B cell (primary cell): ENCODE results near the gene HIPK2. TPM values are rescaled to one million over a fixed set of nuclear protein-coding genes. Genes with fewer than 3 reads are reported as not detected.

Experiments used
- ATAC-seq: fragments of 200-7000 bp; cut with Tn5 transposase; one replicate; pipeline ENCODE4 v1.10.0; 2021; ENCODE audit warnings: low read depth, mild to moderate bottlenecking, moderate number of reproducible peaks, moderate library complexity
- CTCF ChIA-PET: fragments of 350-600 bp; sonication (Branson Sonifier 250); formaldehyde crosslinking; loops from one replicate; lab custom pipeline; 2021; ENCODE audit warnings: antibody characterized with exemption, inconsistent platforms; lab: Charles Lee
- POLR2A ChIA-PET: fragments of 350-600 bp; sonication (Branson Sonifier 250); formaldehyde crosslinking; loops from one replicate; lab custom pipeline; 2021; ENCODE audit warnings: antibody characterized with exemption; lab: Charles Lee
- DNase-seq: peaks from one replicate; pipeline ENCODE4 v3.0.0; 2013
- H2AFZ ChIP-seq: 2 replicates; pipeline ENCODE4 v1.6.1; 2012; ENCODE audit warnings: mild to moderate bottlenecking, low read depth, low read length; ENCODE audit not compliant: insufficient read depth, poor library complexity, severe bottlenecking
- H3K27ac ChIP-seq, 2 donors: 1 replicate in 1 of 2; 2 replicates in 1 of 2; pipeline ENCODE4 v1.5.1; 2012 to 2013; ENCODE audit warnings: low read length in 2 of 2, mild to moderate bottlenecking in 2 of 2, moderate library complexity in 1 of 2
- H3K27me3 ChIP-seq, 4 experiments: fragments of 200-600 bp in 1 of 4; sonication (generic) in 1 of 4; replicated peaks in 1 of 4; 1 replicate in 2 of 4; 2 replicates in 2 of 4; pipeline versions ENCODE4 v1.6.1 to v1.7.0; 2013 to 2016; ENCODE audit warnings: low read length in 3 of 4, mild to moderate bottlenecking in 2 of 4, mixed read lengths in 1 of 4, moderate library complexity in 1 of 4; ENCODE audit not compliant: insufficient read depth in 4 of 4, control insufficient read depth in 3 of 4; ENCODE audit errors: control extremely low read depth in 1 of 4
- H3K36me3 ChIP-seq, 2 experiments: replicated peaks in 1 of 2; 1 replicate in 1 of 2; 2 replicates in 1 of 2; pipeline versions ENCODE4 v1.6.1 to v1.7.1; 2013; ENCODE audit warnings: low read length in 1 of 2; ENCODE audit not compliant: insufficient read depth in 2 of 2, control insufficient read depth in 1 of 2; ENCODE audit errors: control extremely low read depth in 1 of 2, extremely low read depth in 1 of 2
- H3K4me1 ChIP-seq, 2 donors: fragments of 200-600 bp in 1 of 2; sonication (generic) in 1 of 2; 1 replicate in 1 of 2; 2 replicates in 1 of 2; pipeline versions ENCODE4 v1.5.1 to v1.6.1; 2013 to 2017; ENCODE audit warnings: low read length in 2 of 2; ENCODE audit not compliant: control insufficient read depth in 2 of 2, insufficient read depth in 2 of 2
- H3K4me2 ChIP-seq: replicated peaks from 2 replicates; pipeline ENCODE3; 2012; ENCODE audit warnings: mild to moderate bottlenecking, low read depth, low read length; ENCODE audit not compliant: poor library complexity, severe bottlenecking
- H3K4me3 ChIP-seq, 5 experiments: fragments of 200-600 bp in 1 of 5; sonication (generic) in 1 of 5; 1 replicate in 3 of 5; 2 replicates in 2 of 5; pipeline versions ENCODE4 v1.5.1 to v1.7.0; 2011 to 2016; ENCODE audit warnings: low read length in 4 of 5, mild to moderate bottlenecking in 4 of 5, low read depth in 2 of 5, control low read depth in 1 of 5, moderate library complexity in 1 of 5; ENCODE audit not compliant: insufficient read depth in 1 of 5; ENCODE audit errors: control extremely low read depth in 1 of 5, extremely low read depth in 1 of 5
- H3K79me2 ChIP-seq: fragments of 200-600 bp; sonication (generic); one replicate; pipeline ENCODE4 v1.6.0; 2016; ENCODE audit warnings: low read length; ENCODE audit not compliant: control insufficient read depth, insufficient read depth
- H3K9ac ChIP-seq: fragments of 200-600 bp; sonication (generic); 2 replicates; pipeline ENCODE4 v1.6.1; 2017; ENCODE audit warnings: mild to moderate bottlenecking, low read length, moderate library complexity
- H3K9me3 ChIP-seq, 3 donors: one replicate each; pipeline versions ENCODE4 v1.6.1 to v1.7.1; 2013; ENCODE audit warnings: low read length in 2 of 3; ENCODE audit not compliant: control insufficient read depth in 2 of 3, insufficient read depth in 1 of 3; ENCODE audit errors: control extremely low read depth in 1 of 3
- H4K20me1 ChIP-seq: 2 replicates; pipeline ENCODE4 v1.6.0; 2012; ENCODE audit warnings: mild to moderate bottlenecking, low read length; ENCODE audit not compliant: insufficient read depth, control insufficient read depth, poor library complexity, severe bottlenecking
- H3K27ac Mint-ChIP-seq: one replicate; pipeline ENCODE4 v1.8.0; 2021; ENCODE audit warnings: mixed read lengths
- H3K27me3 Mint-ChIP-seq: one replicate; pipeline ENCODE4 v1.8.0; 2021; ENCODE audit warnings: mixed read lengths
- H3K4me1 Mint-ChIP-seq: one replicate; pipeline ENCODE4 v1.8.0; 2021; ENCODE audit warnings: mixed read lengths
- H3K4me3 Mint-ChIP-seq: one replicate; pipeline ENCODE4 v1.8.0; 2021; ENCODE audit warnings: mixed read lengths
- H3K9me3 Mint-ChIP-seq: one replicate; pipeline ENCODE4 v1.8.0; 2022; ENCODE audit warnings: mixed read lengths; ENCODE audit not compliant: insufficient read depth
- EZH2 ChIP-seq: IDR thresholded peaks from 2 replicates; pipeline ENCODE4 v1.6.1; 2012; ENCODE audit warnings: borderline replicate concordance, low read depth, mild to moderate bottlenecking, moderate library complexity, low read length; ENCODE audit not compliant: insufficient read depth, poor library complexity, severe bottlenecking
- WGBS: methylation state at CpG from one replicate; pipeline ENCODE4 v1.1.5; 2013; ENCODE audit warnings: missing lambda C conversion rate; ENCODE audit not compliant: insufficient coverage; 5-methylcytosine and 5-hydroxymethylcytosine counted together
- intact Hi-C: fragments of 100-400 bp; cut with micrococcal nuclease; formaldehyde crosslinking; loops from one replicate; pipeline ENCODE4 v1.10.0; 2022
- polyA plus RNA-seq: library from polyadenylated mRNA; depleted of rRNA; stranded (reverse); fragments of >200 nt; gene quantifications from 2 replicates; pipeline ENCODE4 v1.2.3, GENCODE V29; 2012
- total RNA-seq, 2 donors: library from RNA; stranded (reverse); fragments of 120-200 nt in 1 of 2; gene quantifications; 1 replicate in 1 of 2; 2 replicates in 1 of 2; pipeline versions ENCODE4 v1.2.3 to v1.2.4, GENCODE V29; 2013 to 2022
- TF ChIP-seq, protein P1 (sequence below): fragments of 200-600 bp; IDR thresholded peaks from one replicate; pipeline ENCODE4 v1.8.0; 2022; ENCODE audit warnings: antibody characterized with exemption, mild to moderate bottlenecking

HIPK2 gene
- total and polyA plus RNA-seq, 2 donors (not counting 1 experiment from before 2014, with no cell fraction given), result 6.8 to 58.2 TPM

DNA sequence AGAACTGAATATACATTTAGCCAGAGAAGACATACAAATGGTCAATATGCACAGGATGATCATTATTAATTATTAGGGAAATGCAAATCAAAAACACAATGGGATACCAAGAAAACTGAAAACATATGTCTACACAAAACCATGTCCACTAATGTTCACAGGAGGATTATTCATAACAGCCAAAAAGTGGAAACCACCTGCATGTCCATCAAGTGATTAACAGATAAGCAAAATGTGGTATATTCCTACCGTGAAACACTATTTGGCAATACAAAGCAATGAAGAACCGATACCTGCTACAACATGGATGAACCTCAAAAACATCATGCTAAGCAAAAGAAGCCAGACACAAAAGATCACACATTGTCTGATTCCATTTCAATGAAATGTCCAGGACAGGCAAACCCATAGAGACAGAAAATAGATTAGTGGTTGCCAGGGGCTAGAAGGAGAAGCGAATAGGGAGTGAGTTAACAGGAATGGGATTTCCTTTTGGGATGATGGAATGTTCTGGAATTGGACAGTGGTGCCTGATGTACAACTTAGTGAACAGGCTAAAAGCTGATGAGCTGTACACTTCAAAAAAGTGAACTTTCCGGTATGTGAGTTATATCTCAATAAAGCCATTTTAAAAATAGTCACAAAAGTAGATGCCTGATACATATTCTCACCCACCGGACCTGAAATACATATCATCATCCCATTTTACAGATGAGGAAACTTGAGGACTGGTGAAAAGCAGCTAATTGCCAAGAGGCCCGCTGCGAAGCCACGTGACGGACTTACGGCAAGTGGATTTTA, 33.6 kb downstream of the HIPK2 start:
- no peak overlapping the region for H2AFZ ChIP-seq
- no peak for DNase-seq
- H4K20me1 ChIP-seq, result peaks cover 13% of the 10 kb centered on the region
- ATAC-seq, result no peak
- no peaks in the 10 kb centered on the region for H3K9me3 ChIP-seq
- H3K27ac ChIP-seq, result no peak overlapping the region
- ChIA-PET CTCF (interaction anchor here (1.3 kb wide), 1 partner anchor 97 kb away, joined by 4 read pairs; no protein-coding TSS in a partner anchor), POLR2A (no interaction called here)
- peak overlapping the region; percentile 43 for H3K27ac Mint-ChIP-seq
- H3K4me3 Mint-ChIP-seq, result no peak overlapping the region
- no peak overlapping the region for H3K4me2 ChIP-seq
- H3K4me1 ChIP-seq, result no peaks in the 10 kb centered on the region
- peaks cover 62% of the 10 kb centered on the region for H3K79me2 ChIP-seq
- no peaks in the 10 kb centered on the region for H3K36me3 ChIP-seq
- peaks cover 15% of the 10 kb centered on the region for H3K4me1 Mint-ChIP-seq
- no peaks in the 10 kb centered on the region for H3K27me3 ChIP-seq
- TF ChIP-seq, protein P1, sequence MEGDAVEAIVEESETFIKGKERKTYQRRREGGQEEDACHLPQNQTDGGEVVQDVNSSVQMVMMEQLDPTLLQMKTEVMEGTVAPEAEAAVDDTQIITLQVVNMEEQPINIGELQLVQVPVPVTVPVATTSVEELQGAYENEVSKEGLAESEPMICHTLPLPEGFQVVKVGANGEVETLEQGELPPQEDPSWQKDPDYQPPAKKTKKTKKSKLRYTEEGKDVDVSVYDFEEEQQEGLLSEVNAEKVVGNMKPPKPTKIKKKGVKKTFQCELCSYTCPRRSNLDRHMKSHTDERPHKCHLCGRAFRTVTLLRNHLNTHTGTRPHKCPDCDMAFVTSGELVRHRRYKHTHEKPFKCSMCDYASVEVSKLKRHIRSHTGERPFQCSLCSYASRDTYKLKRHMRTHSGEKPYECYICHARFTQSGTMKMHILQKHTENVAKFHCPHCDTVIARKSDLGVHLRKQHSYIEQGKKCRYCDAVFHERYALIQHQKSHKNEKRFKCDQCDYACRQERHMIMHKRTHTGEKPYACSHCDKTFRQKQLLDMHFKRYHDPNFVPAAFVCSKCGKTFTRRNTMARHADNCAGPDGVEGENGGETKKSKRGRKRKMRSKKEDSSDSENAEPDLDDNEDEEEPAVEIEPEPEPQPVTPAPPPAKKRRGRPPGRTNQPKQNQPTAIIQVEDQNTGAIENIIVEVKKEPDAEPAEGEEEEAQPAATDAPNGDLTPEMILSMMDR, result no peak
- no peak for TF ChIP-seq EZH2
- WGBS, result 96% methylated on average over 7 of the region's 10 CpGs
- no peaks in the 10 kb centered on the region for H3K9me3 Mint-ChIP-seq
- intact Hi-C loops, result no loop called here
- H3K4me3 ChIP-seq, result no peak overlapping the region
- no peaks in the 10 kb centered on the region for H3K27me3 Mint-ChIP-seq
- H3K9ac ChIP-seq, result no peak overlapping the region

- POLR2A ChIA-PET, result no interaction called here
- peaks cover 13% of the 10 kb centered on the region for H4K20me1 ChIP-seq
- ATAC-seq, result no peak
Measured at GRCh38 chr7:139743267-139743966, 34.4 kb downstream of the HIPK2 start.

More at GRCh38 chr7:139743267-139743966, 34.4 kb downstream of the HIPK2 start:
- CTCF ChIA-PET, result no interaction called here
- no peak overlapping the region for H3K4me2 ChIP-seq
- WGBS, result 100% methylated on average over 1 of the region's 2 CpGs
- peaks cover 0 to 2% of the 10 kb centered on the region in 2 donors for H3K4me1 ChIP-seq
- H3K27ac ChIP-seq, result no peak overlapping the region
- no peaks in the 10 kb centered on the region for H3K27me3 ChIP-seq
- Mint-ChIP-seq H3K4me3 (no peak overlapping the region), H3K9me3 (no peaks in the 10 kb centered on the region), H3K27ac (no peak overlapping the region), H3K27me3 (no peaks in the 10 kb centered on the region), H3K4me1 (peaks cover 16% of the 10 kb centered on the region)
- no peak for DNase-seq
- peaks cover 57% of the 10 kb centered on the region for H3K79me2 ChIP-seq
- no peaks in the 10 kb centered on the region for H3K9me3 ChIP-seq
- H3K9ac ChIP-seq, result no peak overlapping the region
- no peak overlapping the region for H3K4me3 ChIP-seq
- H2AFZ ChIP-seq, result no peak overlapping the region
- TF ChIP-seq EZH2, result no peak
- TF ChIP-seq, protein P1, result no peak
- H3K36me3 ChIP-seq, result no peaks in the 10 kb centered on the region
- intact Hi-C loops, result no loop called here
